ENCODE data around the gene GCLM.
"Not testable (repeated sequence)": the region's sequence is repeated elsewhere in the genome, so short reads cannot be mapped to it uniquely, and the experiment has no call there.

Gene GCLM, protein sequence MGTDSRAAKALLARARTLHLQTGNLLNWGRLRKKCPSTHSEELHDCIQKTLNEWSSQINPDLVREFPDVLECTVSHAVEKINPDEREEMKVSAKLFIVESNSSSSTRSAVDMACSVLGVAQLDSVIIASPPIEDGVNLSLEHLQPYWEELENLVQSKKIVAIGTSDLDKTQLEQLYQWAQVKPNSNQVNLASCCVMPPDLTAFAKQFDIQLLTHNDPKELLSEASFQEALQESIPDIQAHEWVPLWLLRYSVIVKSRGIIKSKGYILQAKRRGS

DNA sequence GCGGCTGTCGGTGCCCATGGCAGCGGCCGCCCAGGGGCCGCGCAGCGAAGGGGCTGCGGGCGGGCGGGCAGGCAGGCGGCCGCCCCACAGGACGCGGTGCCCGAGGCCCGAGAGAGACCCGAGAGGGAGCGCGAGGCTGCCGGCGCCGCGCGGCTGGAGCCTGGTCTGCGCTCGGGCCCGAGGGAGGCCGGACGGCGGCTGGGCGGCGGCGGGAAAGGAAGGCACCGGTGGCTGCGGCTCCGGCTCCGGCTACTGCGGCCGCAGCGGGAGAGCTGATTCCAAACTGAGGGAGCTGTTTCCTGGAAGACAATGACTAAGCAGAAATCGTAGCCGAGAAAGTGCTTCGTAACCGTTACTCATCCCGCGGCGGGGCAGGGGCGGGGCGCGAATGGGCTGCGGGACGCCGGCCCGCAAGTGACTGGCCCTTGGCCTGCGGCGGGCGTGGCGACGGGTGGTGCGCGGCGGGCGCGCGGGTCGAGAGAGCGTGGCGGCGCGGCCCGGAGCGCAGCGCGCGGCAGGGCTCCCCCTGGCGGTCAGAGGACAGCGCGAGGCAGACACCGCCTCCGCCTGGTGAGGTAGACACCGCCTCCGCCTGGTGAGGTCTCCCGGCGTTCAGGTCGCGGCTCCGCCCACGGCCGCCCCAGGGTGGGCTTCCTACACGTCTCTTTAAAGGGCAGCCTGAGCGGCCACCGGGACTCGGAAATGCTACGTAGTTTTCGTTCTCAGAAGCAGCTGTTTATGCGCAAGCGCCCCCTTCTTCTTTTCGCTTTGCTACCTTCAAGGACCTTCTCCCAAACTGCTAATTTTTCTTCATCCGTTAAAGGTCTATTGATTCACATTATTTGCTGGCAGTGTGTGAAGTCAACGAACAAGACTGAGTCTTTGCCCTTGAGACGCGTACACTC lies at the start of gene GCLM:
TSS of gene GCLM (minus strand) at position 285 of the 905 bp plus-strand sequence. CDS start at position 18, 267 bp downstream.
- peak; percentile 92 for DNase-seq (ENCODE audit: low spot score)

DNA sequence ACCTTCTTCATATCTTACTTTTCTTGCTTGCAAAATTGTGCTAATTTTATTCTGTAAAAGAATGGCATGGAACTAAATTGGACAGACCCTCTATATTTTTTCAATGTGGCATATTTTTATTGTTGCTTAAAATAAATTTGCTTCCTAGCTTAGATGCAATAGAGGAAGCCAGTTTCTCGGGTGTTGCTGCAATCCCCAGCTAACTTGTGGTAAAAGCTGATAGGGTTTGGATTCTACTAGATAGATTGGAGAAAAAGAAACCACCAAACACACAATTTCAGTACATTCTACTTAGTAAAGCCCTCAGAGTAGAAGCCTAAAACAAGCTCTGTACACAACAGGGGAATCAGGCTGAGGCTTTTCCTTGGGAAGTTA lies 49.5 kb upstream of the GCLM start:
- DNase-seq (ENCODE audit: low spot score) = no peak

DNA sequence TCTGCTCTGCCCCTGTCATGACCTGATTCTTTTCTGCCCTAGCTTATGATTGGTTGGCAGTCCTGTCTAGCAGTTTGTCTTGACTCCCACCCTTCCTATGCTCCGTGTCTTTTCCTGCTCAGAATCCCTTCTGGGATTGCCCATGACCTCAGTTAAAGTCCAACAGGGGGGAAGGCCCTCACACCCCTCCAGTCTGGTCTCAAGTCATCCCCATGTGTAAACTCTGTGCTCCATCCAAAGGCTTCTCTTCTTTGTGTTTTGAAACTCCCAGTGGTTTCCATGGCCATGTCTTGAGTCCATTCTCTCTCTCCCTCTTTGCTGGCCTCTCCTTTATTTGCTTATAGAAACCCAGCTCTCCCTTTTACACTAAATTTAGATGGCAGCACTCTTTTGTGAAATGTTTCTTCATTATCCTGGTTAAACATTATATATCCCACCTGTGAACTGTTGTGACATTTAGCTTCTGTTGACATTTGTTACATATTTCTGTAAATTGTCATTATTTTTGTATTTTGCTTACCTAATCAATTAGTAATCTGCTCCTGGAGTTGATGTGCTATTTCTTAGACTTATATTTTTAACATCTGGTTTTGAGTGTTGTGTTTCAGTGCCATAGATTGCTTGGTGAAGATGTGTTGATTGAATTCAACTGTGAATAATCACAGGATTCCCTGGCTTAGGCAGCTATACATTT lies 48.9 kb upstream of the GCLM start:
- no peak for DNase-seq (ENCODE audit: low spot score)

DNA sequence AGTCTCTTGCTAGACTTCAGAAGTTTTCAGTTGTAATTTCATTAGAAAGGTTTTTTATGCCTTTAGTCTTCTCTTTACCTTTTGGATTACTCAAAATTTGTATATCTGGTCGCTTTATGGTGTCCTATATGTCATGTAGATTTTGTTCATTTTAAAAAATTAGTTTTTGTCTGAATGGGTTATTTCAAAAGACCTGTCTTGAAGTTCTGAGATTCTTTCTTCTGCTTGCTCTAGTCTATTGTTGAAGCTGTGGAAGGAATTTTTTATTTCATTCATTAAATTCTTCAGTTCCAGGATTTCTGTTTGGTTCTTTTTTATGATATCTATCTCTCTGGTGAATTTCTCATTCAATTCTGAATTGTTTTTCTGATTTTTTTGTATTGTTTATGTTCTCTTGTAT lies 46.5 kb upstream of the GCLM start:
- DNase-seq (ENCODE audit: low spot score) = no peak

DNA sequence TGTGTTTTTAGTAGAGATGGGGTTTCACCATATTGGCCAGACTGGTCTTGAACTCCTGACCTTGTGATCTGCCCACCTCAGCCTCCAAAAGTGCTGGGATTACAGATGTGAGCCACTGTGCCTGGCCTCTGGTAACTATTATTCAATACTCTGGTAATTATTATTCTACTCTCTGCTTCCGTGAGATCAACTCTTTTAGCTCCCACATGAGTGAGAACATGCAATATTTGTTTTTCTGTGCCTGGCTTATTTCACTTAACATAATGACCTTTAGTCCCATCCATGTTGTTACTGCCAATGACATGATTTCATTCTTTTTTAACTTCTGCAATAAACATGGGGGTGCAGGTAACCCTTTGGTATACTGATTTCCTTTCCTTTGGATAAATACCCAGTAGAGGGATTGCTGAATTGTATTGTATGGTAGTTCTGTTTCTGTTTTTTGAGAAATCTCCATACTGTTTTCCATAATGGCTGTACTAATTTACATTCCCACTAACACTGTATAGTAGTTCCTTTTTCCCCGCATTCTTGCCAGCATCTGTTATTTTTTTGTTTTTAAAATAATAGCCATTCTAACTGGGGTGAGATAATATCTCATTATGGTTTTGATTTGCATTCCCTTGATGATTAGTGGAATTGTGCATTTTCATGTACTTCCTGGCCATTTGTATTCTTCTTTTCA lies 37.9 kb upstream of the GCLM start:
- DNase-seq (ENCODE audit: low spot score) = not testable (repeated sequence)

DNA sequence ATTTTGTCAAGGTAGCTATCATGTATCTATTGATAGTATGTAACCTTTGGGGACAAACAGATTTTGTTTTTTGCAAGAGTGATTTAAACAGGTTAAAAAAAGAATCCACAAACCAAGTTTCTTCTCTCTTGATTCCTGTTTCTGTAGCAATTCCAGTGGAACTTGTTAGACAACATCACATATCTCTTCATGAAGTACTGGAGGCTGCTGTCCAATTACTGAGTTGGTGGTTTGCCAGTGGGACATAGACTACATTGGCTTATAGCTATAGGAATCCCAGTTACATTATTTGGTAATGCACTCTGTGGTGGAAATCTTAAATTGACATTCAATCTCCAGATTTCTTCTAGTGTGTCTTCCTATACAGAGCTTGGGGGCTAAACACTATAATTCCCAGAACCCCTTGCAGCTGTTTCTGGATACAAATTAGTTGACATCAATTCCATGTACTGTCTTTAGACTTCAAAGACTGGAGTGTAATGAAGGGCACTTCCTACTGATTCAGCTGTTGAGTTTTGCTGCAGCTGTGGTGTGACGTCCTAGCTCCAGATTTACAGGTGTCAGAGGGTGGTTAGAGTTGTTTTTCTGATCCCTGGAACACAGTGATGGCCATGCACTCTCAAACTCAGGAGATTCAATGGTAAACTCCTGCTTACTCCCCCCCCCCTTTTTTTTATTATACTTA lies 29.4 kb upstream of the GCLM start:
- DNase-seq (ENCODE audit: low spot score) = no peak

DNA sequence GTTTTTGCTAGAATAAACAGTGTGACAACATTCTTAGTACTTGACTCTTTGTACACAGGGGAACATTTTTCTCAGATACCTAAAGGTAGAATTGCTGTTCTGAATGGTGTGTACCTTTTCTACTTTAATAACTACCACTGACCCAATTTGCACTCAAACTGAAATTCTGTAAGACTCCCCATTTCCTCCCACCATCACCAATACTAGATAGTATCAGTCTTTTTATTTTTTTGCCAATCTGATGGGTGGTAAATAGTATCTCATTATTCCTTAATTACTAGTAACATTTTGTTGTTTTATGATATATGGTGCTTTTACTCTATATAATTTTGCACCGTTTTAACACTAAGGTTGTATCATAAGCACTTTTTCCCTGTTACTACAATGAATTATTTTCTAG lies 28.8 kb upstream of the GCLM start:
- DNase-seq (ENCODE audit: low spot score) = no peak

DNA sequence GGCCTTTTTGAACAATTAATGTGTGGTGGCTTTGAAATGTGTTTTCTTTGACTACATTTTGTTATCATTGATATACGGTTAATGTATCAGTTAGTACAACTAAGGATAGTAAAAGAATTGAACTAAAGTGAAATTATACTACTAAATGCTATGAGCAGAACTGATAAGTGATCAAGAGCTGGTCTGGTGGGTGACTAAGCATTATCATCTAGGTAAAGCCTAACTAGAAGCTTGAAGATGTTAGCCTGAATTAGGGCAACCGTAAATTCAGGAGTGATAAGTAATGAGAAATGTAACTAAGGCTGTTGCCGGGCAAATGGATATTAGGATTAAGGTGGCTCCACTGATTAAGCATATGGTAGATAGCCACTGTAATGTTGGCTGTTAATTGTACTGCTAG lies 16.0 kb upstream of the GCLM start:
- no peak for DNase-seq (ENCODE audit: low spot score)

DNA sequence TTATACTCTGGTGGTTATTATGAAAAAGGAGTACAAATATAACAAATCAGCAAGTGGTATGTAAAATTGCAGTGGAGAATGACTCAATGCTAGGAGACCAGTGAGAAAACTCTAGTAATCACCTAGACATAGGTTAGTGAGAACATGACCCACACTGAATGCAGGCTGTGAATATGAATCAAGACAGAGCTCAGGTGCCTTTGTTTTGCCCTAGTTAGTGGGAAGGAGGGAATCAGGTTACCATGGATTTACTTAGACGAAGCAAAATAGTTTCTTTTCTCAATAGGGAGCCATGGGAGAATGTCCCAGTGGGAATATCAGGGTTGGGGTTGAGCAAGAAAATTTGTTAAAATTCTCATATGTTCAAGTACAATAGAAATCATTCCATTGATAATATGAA lies 10.6 kb upstream of the GCLM start:
- DNase-seq (ENCODE audit: low spot score) = no peak

DNA sequence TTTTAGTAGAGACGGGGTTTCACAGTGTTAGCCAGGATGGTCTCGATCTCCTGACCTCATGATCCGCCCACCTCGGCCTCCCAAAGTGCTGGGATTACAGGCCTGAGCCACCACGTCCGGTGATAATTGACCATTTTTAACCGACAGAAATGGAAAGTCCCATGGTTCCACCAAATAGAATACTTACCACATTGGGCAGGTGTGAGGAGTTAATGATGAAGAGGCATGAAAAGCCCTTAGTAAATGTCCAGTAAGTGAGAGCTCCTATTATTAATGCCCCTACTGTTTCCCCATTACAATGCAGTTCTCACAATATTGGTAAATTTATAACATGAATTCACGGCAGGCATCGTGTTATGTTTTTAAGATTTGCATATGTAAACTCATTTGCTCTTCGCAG lies 8.1 kb upstream of the GCLM start:
- no peak for DNase-seq (ENCODE audit: low spot score)

DNA sequence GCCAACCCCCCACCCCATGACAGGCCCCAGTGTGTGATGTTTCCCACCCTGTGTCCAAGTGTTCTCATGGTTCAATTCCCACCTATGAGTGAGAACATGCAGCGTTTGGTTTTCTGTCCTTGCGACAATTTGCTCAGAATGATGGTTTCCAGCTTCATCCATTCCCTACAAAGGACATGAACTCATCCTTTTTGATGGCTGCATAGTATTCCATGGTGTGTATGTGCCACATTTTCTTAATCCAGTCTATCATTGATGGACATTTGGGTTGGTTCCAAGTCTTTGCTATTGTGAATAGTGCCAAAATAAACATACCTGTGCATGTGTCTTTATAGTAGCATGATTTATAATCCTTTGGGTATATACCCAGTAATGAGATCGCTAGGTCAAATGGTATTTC lies 1.6 kb upstream of the GCLM start:
- DNase-seq (ENCODE audit: low spot score) = not testable (repeated sequence)

DNA sequence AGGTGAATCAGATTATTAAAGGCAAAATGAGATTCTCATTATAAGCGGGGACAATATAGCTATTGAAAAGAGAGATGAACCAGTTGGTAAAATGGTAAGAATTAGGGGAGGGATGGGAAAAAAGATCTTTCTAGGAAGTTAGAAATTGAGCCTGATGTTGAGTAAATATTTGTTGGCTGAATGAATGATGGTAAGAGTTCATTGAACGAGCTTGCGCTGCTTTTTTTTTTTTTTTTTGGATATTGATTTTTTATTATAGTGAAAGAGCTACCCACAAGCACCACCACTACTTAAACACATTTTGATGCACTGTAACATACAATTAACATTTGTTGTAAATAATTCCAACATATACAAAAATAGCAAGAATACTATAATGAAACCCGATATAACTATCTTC lies 1.1 kb upstream of the GCLM start:
- no peak for DNase-seq (ENCODE audit: low spot score)

DNA sequence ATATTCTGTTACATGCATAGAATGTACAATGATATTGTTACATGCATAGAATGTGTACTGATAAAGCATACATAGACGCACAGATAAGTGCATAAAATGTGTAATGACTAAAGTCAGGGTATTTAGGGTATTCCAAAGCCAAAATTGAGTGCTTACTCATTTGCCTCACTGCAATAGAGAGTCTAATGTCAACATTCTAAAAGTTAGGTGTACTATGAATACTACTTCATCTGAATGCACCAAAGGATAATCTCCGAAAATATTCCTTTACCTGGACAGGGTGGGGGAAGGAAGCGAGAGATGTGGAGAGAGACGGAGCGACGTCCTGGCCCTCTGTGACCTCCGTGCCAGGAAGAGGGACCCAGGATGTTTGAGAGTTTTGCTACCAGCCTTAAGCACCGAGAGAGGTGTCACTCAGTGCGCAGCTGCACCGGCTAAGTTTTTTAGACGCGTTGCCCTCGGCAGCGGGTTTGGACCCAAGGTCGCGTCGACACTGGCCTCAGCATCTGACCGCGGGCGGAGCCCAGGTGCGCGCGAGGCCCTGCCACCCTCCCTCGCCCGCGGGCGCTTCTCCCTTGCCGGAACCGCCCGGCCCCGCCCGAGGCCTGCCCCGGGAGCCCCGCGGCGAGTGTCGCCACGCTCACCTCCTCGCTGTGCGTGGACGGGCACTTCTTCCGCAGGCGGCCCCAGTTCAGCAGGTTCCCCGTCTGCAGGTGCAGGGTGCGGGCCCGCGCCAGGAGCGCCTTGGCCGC lies 660 bp downstream of the GCLM start:
- peak; percentile 36 for DNase-seq (ENCODE audit: low spot score)

DNA sequence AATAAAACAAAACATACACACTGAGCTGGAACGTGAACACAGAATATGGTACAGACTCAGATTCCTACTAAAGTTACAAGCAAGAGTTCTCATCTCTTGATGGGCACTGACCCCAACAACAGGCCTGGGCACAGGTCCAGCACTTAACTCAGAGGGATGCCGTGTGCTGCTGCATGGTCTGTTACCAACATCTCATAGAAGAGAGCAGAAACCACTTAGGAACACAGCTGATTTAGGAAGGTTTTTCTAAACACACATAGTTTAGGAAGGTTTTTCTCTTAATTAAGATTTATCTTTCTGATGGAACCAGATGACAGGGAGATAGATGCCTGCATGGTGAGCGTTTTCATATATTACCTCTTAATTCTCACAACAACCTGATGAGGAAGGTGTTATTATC lies 1.5 kb downstream of the GCLM start:
- DNase-seq (ENCODE audit: low spot score) = no peak

DNA sequence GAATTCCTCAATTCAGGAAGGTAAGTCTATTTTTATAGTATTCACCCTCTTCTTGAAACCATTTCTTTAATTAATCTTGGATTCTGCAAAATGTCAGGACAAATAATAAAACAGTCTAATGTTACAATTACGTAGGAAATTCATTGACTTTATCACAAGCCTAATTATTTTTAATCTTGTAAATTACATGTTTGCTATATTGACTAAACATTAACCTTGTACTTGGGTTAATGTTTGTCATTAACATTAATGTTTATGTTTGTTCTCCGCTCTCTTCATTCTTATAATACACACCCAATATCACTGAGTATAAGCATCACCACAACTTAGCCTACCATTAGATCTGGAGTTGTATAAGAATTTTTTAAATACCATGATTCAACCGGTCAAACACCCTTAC lies 2.8 kb downstream of the GCLM start:
- DNase-seq (ENCODE audit: low spot score) = no peak

DNA sequence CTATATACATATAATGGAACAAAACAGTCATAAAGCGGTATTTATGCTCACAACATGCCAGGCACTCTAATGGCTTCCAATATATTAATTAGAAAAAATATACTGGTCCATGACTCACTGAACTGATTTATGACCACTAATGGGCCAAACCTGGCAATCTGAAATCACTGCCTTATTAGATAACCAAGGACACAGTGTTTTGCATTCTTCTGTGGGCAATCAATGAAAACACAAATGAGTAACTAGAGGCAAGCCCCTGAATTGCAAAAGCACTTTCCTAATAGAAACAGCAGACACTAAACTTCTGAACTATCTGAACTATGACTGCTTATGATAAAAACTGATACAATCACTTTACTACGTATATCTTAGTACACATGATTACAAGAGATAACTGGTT lies 3.5 kb downstream of the GCLM start:
- DNase-seq (ENCODE audit: low spot score) = no peak

DNA sequence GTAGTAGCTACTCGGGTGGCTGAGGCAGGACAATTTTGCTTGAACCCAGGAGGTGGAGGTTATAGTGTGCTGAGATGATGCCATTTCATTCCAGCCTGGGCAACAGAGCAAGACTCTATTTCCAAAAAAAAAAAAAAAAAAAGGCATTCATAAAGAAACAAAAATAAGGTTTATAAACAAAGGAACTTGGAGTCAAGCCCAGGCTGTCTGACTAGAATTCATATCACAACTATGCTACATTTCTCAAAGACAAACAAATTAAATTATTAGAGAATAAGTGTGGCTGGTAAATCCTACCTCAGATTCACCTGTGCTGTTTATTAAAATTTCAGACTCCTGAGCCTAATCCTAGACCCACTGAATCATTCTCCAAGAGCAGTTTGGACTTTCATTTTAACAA lies 4.2 kb downstream of the GCLM start:
- DNase-seq (ENCODE audit: low spot score) = no peak

DNA sequence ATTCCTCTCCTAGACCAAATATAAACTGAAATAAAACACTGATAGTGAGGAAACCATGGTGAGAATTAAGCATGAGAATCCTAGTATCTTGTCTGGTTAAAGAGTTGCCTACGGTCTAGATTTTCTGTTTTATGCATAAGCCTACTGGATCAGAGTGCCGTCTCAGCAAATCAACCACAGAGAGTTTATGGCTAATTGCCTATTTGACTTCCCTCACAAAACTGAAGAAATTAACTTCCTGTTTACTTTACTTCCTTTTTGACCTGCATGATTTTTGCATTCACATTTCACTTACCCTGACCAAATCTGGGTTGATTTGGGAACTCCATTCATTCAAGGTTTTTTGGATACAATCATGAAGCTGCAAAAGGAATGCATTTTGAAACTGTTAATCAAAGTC lies 5.0 kb downstream of the GCLM start:
- DNase-seq (ENCODE audit: low spot score) = peak; percentile 26

DNA sequence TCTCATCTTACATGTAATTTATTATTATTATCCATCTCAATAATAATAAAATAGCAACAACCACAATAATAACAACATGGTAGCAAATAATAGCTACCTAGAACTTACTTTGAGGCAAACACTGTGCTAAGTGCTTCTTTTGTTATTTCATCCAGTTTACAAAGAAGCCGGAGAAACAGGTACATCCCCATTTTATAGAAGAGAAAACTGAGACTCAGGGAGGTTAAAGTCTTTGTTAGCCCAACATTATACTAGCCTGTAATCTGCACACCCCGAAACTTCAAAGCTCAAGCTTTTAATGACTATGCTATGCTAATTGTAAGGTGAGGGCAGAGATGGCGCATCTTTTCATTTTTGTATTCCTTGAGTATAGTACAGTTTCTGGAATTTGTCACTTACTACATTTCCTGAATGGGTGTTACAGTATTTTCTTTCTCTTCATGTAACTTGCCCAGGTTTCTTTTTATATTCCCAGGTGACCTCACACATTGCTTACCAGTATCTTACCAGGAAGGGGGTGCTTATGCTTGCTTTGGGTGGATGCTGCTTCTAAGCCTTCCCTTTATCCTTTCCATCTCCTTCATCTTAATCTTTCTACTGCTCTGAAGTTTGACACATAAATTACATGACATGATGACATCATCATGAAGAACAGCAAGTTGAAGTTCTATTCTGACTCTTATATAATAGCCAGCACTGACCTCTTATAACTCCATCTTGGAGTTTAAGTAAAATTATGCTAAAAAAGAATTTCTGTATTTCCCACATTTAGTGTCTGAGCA lies 8.3 kb downstream of the GCLM start:
- DNase-seq (ENCODE audit: low spot score) = no peak

DNA sequence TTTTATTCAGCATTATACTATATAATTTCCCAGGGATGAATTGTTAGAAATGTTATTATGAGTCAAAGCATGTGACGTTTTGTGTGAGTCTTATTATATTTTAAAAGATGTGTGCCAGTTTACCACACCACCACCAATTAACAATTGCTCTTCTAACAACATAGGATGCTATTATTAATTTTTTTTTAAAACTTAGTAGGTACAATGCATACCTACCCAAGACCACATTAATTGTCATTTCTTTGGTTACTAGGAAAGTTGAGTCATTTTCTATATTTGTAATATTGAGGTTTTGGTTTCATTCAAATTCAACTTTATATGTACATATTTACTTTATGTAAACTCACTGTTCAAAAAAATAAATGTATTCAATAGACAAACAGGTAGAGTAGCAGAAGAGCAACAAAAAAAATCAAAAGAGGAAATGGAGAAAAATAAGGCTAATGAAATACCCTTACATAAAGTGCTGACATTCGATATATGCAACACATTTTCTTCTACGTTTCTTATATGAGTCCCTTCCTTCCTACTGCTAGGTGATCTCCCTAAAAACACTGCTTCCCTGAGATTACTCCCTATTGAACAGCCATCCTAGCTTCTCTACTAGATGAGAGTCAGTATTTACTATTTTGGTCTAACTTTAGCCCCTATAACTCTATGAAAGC lies 9.6 kb downstream of the GCLM start:
- no peak for DNase-seq (ENCODE audit: low spot score)
